HEK293 (cell line): Measurements from ENCODE around the gene FAM234A.

Experiments used
- CTCF ChIA-PET: fragments of 350-600 bp; formaldehyde crosslinking; extraction: SDS; loops from one replicate; lab custom pipeline; 2021; ENCODE audit warnings: antibody characterized with exemption; lab: Yijun Ruan, JAX
- POLR2A ChIA-PET: fragments of 300-600 bp; formaldehyde crosslinking; extraction: SDS; loops from one replicate; lab custom pipeline; 2020; ENCODE audit warnings: antibody characterized with exemption, inconsistent platforms; lab: Yijun Ruan, JAX
- H3K27ac ChIP-seq: fragments of 200-500 bp; sonication (Bioruptor generic); 2 replicates; pipeline ENCODE4 v1.5.1; 2014; ENCODE audit warnings: low read depth, low read length, control low read depth, inconsistent platforms; ENCODE audit errors: extremely low read depth
- H3K36me3 ChIP-seq, 2 experiments: fragments of 200-500 bp in 1 of 2; sonication (Bioruptor generic) in 1 of 2; 1 replicate in 1 of 2; 2 replicates in 1 of 2; pipeline ENCODE4 v1.5.1; 2014 to 2017; ENCODE audit warnings: inconsistent platforms in 2 of 2, low read length in 2 of 2; ENCODE audit not compliant: control insufficient read depth in 2 of 2, insufficient read depth in 1 of 2
- H3K4me1 ChIP-seq: fragments of 200-500 bp; sonication (Bioruptor generic); 2 replicates; pipeline ENCODE4 v1.5.1; 2014; ENCODE audit warnings: mild to moderate bottlenecking, low read length, inconsistent platforms; ENCODE audit not compliant: control insufficient read depth, insufficient read depth
- H3K4me3 ChIP-seq: 2 replicates; pipeline ENCODE4 v1.5.1; 2011; ENCODE audit warnings: low read depth, mild to moderate bottlenecking, control low read depth, low read length, moderate library complexity
- H3K9me3 ChIP-seq: fragments of 200-500 bp; sonication (Bioruptor generic); 2 replicates; pipeline ENCODE4 v1.5.1; 2014; ENCODE audit warnings: low read depth, low read length, inconsistent platforms; ENCODE audit not compliant: control insufficient read depth, insufficient read depth
- PRDM1 ChIP-seq: fragments of 450-650 bp; formaldehyde crosslinking; IDR thresholded peaks from 2 replicates; pipeline ENCODE4; 2016; ENCODE audit warnings: missing biosample characterization, missing genetic modification characterization
- SP2 ChIP-seq: fragments of 450-650 bp; formaldehyde crosslinking; IDR thresholded peaks from 2 replicates; pipeline ENCODE4 v1.5.1; 2016; ENCODE audit warnings: missing biosample characterization, missing genetic modification characterization
- TCF7L2 ChIP-seq: IDR thresholded peaks from 2 replicates; pipeline ENCODE4 v1.6.1; 2011; ENCODE audit warnings: low read depth, mild to moderate bottlenecking, inconsistent platforms, low read length, moderate library complexity, borderline replicate concordance
- ZBTB1 ChIP-seq: fragments of 450-650 bp; formaldehyde crosslinking; IDR thresholded peaks from 2 replicates; pipeline ENCODE4 v1.5.1; 2016; ENCODE audit warnings: missing biosample characterization, missing genetic modification characterization
- ZFP69B ChIP-seq: fragments of 450-650 bp; formaldehyde crosslinking; IDR thresholded peaks from 2 replicates; pipeline ENCODE4 v1.5.1; 2016; ENCODE audit warnings: missing biosample characterization, missing genetic modification characterization
- ZNF138 ChIP-seq: fragments of 450-650 bp; formaldehyde crosslinking; IDR thresholded peaks from 2 replicates; pipeline ENCODE4 v1.5.1; 2016; ENCODE audit warnings: missing biosample characterization, missing genetic modification characterization, borderline replicate concordance
- ZNF146 ChIP-seq: fragments of 450-650 bp; formaldehyde crosslinking; IDR thresholded peaks from 2 replicates; pipeline ENCODE4 v1.5.1; 2016; ENCODE audit warnings: missing biosample characterization, missing genetic modification characterization
- ZNF239 ChIP-seq: fragments of 450-650 bp; formaldehyde crosslinking; IDR thresholded peaks from 2 replicates; pipeline ENCODE4 v1.5.1; 2016; ENCODE audit warnings: missing biosample characterization, missing genetic modification characterization
- ZNF24 ChIP-seq: fragments of 450-650 bp; formaldehyde crosslinking; IDR thresholded peaks from 2 replicates; pipeline ENCODE4 v1.5.1; 2016; ENCODE audit warnings: missing biosample characterization, missing genetic modification characterization
- ZNF324 ChIP-seq: fragments of 450-650 bp; formaldehyde crosslinking; IDR thresholded peaks from 2 replicates; pipeline ENCODE4 v1.5.1; 2016; ENCODE audit warnings: missing biosample characterization, missing genetic modification characterization
- ZNF350 ChIP-seq: fragments of 450-650 bp; formaldehyde crosslinking; IDR thresholded peaks from 2 replicates; pipeline ENCODE4 v1.5.0; 2017; ENCODE audit warnings: missing biosample characterization, mild to moderate bottlenecking, missing genetic modification characterization
- ZNF354C ChIP-seq: fragments of 450-650 bp; formaldehyde crosslinking; IDR thresholded peaks from 2 replicates; pipeline ENCODE4 v1.5.1; 2016; ENCODE audit warnings: missing biosample characterization, missing genetic modification characterization, low read depth, borderline replicate concordance
- ZNF548 ChIP-seq: fragments of 450-650 bp; formaldehyde crosslinking; IDR thresholded peaks from 2 replicates; pipeline ENCODE4 v1.5.1; 2016; ENCODE audit warnings: missing biosample characterization, missing genetic modification characterization
- ZNF549 ChIP-seq: fragments of 450-650 bp; IDR thresholded peaks from 2 replicates; pipeline ENCODE4 v1.5.1; 2018; ENCODE audit warnings: missing biosample characterization, missing genetic modification characterization, mild to moderate bottlenecking, inconsistent platforms, moderate library complexity
- ZNF555 ChIP-seq: fragments of 450-650 bp; formaldehyde crosslinking; conservative IDR thresholded peaks from 2 replicates; pipeline ENCODE4 v1.5.1; 2017; ENCODE audit warnings: missing biosample characterization, mild to moderate bottlenecking, missing genetic modification characterization, inconsistent platforms
- ZNF610 ChIP-seq: fragments of 450-650 bp; formaldehyde crosslinking; IDR thresholded peaks from 2 replicates; pipeline ENCODE4 v1.5.1; 2016; ENCODE audit warnings: missing biosample characterization, missing genetic modification characterization, borderline replicate concordance
- ZNF654 ChIP-seq: fragments of 450-650 bp; formaldehyde crosslinking; IDR thresholded peaks from 2 replicates; pipeline ENCODE4 v1.5.1; 2016; ENCODE audit warnings: low read depth, missing biosample characterization, missing genetic modification characterization
- ZNF658 ChIP-seq: fragments of 450-650 bp; formaldehyde crosslinking; IDR thresholded peaks from 2 replicates; pipeline ENCODE4; 2016; ENCODE audit warnings: missing biosample characterization, missing genetic modification characterization
- ZNF670 ChIP-seq: fragments of 450-650 bp; formaldehyde crosslinking; IDR thresholded peaks from 2 replicates; pipeline ENCODE4 v1.5.1; 2016; ENCODE audit warnings: missing biosample characterization, missing genetic modification characterization, low read depth
- ZNF777 ChIP-seq: fragments of 450-650 bp; formaldehyde crosslinking; IDR thresholded peaks from 2 replicates; pipeline ENCODE4 v1.5.1; 2017; ENCODE audit warnings: missing biosample characterization, missing genetic modification characterization, borderline replicate concordance
- ZNF792 ChIP-seq: fragments of 450-650 bp; formaldehyde crosslinking; IDR thresholded peaks from 2 replicates; pipeline ENCODE4 v1.5.1; 2016; ENCODE audit warnings: missing biosample characterization, missing genetic modification characterization
- ZSCAN23 ChIP-seq: fragments of 450-650 bp; formaldehyde crosslinking; IDR thresholded peaks from 2 replicates; pipeline ENCODE4 v1.5.1; 2016; ENCODE audit warnings: missing biosample characterization, missing genetic modification characterization
- ZXDB ChIP-seq: fragments of 450-650 bp; formaldehyde crosslinking; IDR thresholded peaks from 2 replicates; pipeline ENCODE4 v1.5.1; 2016; ENCODE audit warnings: missing biosample characterization, missing genetic modification characterization
- TF ChIP-seq, protein P1 (sequence below): IDR thresholded peaks from 2 replicates; pipeline ENCODE4 v1.6.1; 2011; ENCODE audit warnings: mild to moderate bottlenecking, low read depth, low read length, borderline replicate concordance
- TF ChIP-seq, protein P2 (sequence below): fragments of 450-650 bp; formaldehyde crosslinking; IDR thresholded peaks from 2 replicates; pipeline ENCODE4 v1.5.1; 2016; ENCODE audit warnings: missing biosample characterization, missing genetic modification characterization
- TF ChIP-seq, protein P3 (sequence below): fragments of 450-650 bp; formaldehyde crosslinking; IDR thresholded peaks from 2 replicates; pipeline ENCODE4 v1.5.1; 2016; ENCODE audit warnings: missing biosample characterization, missing genetic modification characterization
- TF ChIP-seq, protein P4 (sequence below): fragments of 450-650 bp; formaldehyde crosslinking; IDR thresholded peaks from 2 replicates; pipeline ENCODE4 v1.5.1; 2016; ENCODE audit warnings: missing biosample characterization, missing genetic modification characterization, low read depth

Gene FAM234A

DNA sequence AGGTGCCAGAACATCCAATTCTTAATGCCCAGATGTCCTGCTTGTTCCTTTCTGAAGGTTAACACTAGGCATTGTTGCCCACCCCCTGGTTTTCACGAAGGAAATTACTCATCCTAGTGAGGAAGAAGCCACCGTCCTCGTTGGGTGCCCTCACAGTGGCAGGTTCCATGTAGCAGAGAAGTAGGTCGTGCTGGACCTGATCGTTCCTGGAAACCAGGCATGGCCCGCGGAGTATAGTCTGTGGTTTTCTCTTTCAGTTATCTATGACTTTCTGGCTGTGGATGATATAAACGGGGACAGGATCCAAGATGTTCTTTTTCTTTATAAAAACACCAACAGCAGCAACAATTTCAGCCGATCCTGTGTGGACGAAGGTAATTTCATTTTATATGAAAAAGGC, 24.6 kb downstream of the FAM234A start (continued):
- no peak for TF ChIP-seq TCF7L2
- TF ChIP-seq, protein P1, sequence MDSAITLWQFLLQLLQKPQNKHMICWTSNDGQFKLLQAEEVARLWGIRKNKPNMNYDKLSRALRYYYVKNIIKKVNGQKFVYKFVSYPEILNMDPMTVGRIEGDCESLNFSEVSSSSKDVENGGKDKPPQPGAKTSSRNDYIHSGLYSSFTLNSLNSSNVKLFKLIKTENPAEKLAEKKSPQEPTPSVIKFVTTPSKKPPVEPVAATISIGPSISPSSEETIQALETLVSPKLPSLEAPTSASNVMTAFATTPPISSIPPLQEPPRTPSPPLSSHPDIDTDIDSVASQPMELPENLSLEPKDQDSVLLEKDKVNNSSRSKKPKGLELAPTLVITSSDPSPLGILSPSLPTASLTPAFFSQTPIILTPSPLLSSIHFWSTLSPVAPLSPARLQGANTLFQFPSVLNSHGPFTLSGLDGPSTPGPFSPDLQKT: no peak
- TF ChIP-seq ZNF658 (tag by site-specific recombination): no peak
- no peak for TF ChIP-seq PRDM1 (tag by site-specific recombination)
- TF ChIP-seq ZNF350 (tag by site-specific recombination): no peak
- TF ChIP-seq ZNF670 (tag by site-specific recombination): no peak
- no peak for TF ChIP-seq ZNF792
- TF ChIP-seq ZNF777 (tag by site-specific recombination): no peak
- TF ChIP-seq ZFP69B (tag by site-specific recombination): no peak
- TF ChIP-seq ZNF24: no peak

DNA sequence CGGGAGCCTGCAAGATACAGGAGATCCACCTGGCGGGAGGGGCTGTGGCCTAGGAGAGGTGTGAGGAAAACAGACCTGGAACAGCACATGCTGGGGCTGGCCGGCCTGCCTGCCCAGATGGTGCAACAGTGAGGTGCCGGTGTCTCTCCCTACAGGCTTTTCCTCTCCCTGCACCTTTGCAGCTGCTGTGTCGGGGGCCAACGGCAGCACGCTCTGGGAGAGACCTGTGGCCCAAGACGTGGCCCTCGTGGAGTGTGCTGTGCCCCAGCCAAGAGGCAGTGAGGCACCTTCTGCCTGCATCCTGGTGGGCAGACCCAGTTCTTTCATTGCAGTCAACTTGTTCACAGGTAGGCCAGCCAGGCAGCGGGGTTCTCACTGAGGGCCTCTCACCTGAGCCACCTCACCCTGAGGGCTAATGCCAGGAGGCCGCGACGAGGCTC, 25.2 kb downstream of the FAM234A start:
- peaks cover 1 to 65% of the 10 kb centered on the region in 2 experiments; a peak in 2 of 3 replicates for H3K36me3 ChIP-seq
- H3K27ac ChIP-seq: no peak overlapping the region
- TF ChIP-seq SP2 (tag by site-specific recombination) (no peak), ZNF324 (tag by site-specific recombination) (no peak), ZNF654 (no peak), ZNF239 (tag by site-specific recombination) (no peak), ZNF146 (tag by site-specific recombination) (no peak), ZNF548 (no peak), ZNF555 (tag by site-specific recombination) (no peak), ZNF610 (tag by site-specific recombination) (no peak), ZSCAN23 (tag by site-specific recombination) (no peak), ZBTB1 (tag by site-specific recombination) (no peak), ZNF549 (tag by site-specific recombination) (no peak), ZNF354C (tag by site-specific recombination) (no peak), ZNF138 (no peak), ZXDB (tag by site-specific recombination) (no peak)
- TF ChIP-seq, protein P2, sequence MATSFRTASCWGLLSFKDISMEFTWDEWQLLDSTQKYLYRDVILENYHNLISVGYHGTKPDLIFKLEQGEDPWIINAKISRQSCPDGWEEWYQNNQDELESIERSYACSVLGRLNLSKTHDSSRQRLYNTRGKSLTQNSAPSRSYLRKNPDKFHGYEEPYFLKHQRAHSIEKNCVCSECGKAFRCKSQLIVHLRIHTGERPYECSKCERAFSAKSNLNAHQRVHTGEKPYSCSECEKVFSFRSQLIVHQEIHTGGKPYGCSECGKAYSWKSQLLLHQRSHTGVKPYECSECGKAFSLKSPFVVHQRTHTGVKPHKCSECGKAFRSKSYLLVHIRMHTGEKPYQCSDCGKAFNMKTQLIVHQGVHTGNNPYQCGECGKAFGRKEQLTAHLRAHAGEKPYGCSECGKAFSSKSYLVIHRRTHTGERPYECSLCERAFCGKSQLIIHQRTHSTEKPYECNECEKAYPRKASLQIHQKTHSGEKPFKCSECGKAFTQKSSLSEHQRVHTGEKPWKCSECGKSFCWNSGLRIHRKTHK (tag by site-specific recombination): no peak
- TF ChIP-seq, protein P3, sequence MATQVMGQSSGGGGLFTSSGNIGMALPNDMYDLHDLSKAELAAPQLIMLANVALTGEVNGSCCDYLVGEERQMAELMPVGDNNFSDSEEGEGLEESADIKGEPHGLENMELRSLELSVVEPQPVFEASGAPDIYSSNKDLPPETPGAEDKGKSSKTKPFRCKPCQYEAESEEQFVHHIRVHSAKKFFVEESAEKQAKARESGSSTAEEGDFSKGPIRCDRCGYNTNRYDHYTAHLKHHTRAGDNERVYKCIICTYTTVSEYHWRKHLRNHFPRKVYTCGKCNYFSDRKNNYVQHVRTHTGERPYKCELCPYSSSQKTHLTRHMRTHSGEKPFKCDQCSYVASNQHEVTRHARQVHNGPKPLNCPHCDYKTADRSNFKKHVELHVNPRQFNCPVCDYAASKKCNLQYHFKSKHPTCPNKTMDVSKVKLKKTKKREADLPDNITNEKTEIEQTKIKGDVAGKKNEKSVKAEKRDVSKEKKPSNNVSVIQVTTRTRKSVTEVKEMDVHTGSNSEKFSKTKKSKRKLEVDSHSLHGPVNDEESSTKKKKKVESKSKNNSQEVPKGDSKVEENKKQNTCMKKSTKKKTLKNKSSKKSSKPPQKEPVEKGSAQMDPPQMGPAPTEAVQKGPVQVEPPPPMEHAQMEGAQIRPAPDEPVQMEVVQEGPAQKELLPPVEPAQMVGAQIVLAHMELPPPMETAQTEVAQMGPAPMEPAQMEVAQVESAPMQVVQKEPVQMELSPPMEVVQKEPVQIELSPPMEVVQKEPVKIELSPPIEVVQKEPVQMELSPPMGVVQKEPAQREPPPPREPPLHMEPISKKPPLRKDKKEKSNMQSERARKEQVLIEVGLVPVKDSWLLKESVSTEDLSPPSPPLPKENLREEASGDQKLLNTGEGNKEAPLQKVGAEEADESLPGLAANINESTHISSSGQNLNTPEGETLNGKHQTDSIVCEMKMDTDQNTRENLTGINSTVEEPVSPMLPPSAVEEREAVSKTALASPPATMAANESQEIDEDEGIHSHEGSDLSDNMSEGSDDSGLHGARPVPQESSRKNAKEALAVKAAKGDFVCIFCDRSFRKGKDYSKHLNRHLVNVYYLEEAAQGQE: no peak
- TF ChIP-seq, protein P4, sequence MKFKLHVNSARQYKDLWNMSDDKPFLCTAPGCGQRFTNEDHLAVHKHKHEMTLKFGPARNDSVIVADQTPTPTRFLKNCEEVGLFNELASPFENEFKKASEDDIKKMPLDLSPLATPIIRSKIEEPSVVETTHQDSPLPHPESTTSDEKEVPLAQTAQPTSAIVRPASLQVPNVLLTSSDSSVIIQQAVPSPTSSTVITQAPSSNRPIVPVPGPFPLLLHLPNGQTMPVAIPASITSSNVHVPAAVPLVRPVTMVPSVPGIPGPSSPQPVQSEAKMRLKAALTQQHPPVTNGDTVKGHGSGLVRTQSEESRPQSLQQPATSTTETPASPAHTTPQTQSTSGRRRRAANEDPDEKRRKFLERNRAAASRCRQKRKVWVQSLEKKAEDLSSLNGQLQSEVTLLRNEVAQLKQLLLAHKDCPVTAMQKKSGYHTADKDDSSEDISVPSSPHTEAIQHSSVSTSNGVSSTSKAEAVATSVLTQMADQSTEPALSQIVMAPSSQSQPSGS: no peak
- CTCF ChIA-PET: no interaction called here
- POLR2A ChIA-PET: no interaction called here
- no peaks in the 10 kb centered on the region for H3K4me1 ChIP-seq
- H3K9me3 ChIP-seq: no peaks in the 10 kb centered on the region
- H3K4me3 ChIP-seq: no peak overlapping the region
